Bronchial epithelial cell (primary cell): ENCODE data around the gene PGM1. TPM values are rescaled to one million over a fixed set of nuclear protein-coding genes. Genes with fewer than 3 reads are reported as not detected.

Experiments
- DNase-seq: peaks from one replicate; pipeline ENCODE4 v3.0.0-alpha.2; 2010; ENCODE audit warnings: low read depth
- FAIRE-seq: peaks from 2 replicates; lab custom pipeline; 2011; peaks lifted over from hg19 to GRCh38; lab: Jason Lieb, UNC
- H3K27me3 ChIP-seq: 2 replicates; pipeline ENCODE4 v1.5.1; 2011; ENCODE audit warnings: low read length; ENCODE audit not compliant: control insufficient read depth, insufficient read depth
- H3K36me3 ChIP-seq: 2 replicates; pipeline ENCODE4 v1.5.1; 2011; ENCODE audit warnings: low read length; ENCODE audit not compliant: control insufficient read depth, insufficient read depth
- H3K4me3 ChIP-seq: 2 replicates; pipeline ENCODE4 v1.5.1; 2011; ENCODE audit warnings: mild to moderate bottlenecking, low read depth, low read length, control low read depth
- total RNA-seq: library from RNA; depleted of rRNA; stranded (reverse); fragments of >200 nt; gene quantifications from 2 replicates; pipeline ENCODE4 v1.2.1, GENCODE V29; 2014
- TF ChIP-seq, protein P1 (sequence below): IDR thresholded peaks from 2 replicates; pipeline ENCODE4 v1.5.1; 2011; ENCODE audit warnings: mild to moderate bottlenecking, moderate library complexity, low read length, control low read depth, inconsistent platforms; ENCODE audit not compliant: insufficient read depth, severe bottlenecking

PGM1 gene
- total RNA-seq, 1 donor from 2014 or later = 69.2 TPM

DNA sequence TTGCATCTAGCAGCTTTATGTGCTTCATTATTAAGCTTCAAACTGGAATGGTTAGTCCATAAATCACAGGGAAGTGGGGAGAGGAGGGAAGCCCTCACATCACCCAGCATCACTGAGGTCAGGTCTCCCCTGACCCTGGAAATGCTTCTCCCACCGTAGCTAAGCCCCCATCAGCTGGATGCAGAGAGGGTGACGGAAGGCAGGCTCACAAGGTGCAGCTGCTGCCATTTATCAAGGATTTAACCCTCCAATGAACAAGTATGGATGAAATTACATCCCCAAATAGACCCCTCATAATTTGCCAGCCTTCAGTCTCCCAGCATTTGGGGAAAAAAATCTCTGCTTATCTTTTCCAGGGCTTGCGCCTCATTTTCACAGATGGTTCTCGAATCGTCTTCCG lies 60.8 kb downstream of the PGM1 start:
- H3K27me3 ChIP-seq = no peaks in the 10 kb centered on the region
- FAIRE-seq (no peak), DNase-seq (no peak)
- peaks cover 9% of the 10 kb centered on the region for H3K36me3 ChIP-seq
- TF ChIP-seq, protein P1, sequence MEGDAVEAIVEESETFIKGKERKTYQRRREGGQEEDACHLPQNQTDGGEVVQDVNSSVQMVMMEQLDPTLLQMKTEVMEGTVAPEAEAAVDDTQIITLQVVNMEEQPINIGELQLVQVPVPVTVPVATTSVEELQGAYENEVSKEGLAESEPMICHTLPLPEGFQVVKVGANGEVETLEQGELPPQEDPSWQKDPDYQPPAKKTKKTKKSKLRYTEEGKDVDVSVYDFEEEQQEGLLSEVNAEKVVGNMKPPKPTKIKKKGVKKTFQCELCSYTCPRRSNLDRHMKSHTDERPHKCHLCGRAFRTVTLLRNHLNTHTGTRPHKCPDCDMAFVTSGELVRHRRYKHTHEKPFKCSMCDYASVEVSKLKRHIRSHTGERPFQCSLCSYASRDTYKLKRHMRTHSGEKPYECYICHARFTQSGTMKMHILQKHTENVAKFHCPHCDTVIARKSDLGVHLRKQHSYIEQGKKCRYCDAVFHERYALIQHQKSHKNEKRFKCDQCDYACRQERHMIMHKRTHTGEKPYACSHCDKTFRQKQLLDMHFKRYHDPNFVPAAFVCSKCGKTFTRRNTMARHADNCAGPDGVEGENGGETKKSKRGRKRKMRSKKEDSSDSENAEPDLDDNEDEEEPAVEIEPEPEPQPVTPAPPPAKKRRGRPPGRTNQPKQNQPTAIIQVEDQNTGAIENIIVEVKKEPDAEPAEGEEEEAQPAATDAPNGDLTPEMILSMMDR = no peak
- no peak overlapping the region for H3K4me3 ChIP-seq

DNA sequence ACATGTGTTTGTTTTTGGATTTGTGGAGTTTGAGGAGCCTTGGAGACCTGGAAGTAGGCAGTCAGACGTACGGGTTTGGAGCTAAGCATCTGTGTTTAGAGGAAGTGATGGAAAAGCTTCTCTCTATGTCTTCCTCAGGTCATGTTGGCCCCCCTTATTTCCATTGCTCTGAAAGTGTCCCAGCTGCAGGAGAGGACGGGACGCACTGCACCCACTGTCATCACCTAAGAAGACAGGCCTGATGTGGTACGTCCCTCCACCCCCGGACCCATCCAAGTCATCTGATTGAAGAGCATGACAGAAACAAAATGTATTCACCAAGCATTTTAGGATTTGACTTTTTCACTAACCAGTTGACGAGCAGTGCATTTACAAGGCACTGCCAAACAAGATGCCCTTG lies 66.2 kb downstream of the PGM1 start:
- TF ChIP-seq, protein P1 = no peak
- H3K4me3 ChIP-seq = no peak overlapping the region
- FAIRE-seq (peak; percentile 76), DNase-seq (no peak)
- H3K36me3 ChIP-seq = peaks cover 4% of the 10 kb centered on the region
- H3K27me3 ChIP-seq = no peaks in the 10 kb centered on the region

DNA sequence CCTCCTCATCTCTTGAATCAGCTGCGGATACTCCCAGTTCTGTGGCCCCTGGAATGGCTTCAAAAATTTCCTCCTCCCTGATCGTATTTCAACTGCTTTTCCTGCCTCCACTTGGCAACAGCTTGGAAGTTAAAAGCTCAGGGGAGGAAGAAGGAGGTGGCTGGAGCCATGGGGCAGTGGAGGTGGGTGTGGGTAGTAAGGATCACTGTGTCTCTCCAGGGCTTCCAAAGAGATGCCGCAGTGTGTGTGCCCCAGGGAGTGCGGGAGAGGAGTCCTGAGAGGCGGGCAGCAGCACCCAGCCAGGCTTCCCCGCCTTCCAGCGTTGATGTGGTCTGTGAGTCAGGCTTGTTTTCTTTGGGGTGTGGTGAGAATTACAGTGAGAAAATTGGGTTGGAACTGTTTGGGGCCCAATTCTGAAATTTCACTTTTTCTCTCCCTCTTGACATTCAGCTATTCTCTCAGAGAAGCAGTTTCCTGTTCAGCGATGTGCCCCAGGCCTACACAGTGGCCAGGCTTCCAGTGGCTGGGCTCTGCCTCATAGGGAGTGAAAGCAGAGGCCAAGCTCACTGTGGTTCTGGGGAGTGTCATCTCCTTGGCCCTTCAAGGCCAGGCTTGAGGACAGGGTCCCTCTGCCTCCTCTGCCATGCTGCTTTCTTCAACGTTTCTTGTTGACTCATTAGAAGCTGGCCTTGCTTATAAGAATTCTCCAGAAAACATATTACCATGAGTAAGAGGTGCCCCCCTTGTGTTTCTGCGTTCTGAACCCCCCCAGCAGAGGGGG lies 69.0 kb downstream of the PGM1 start:
- TF ChIP-seq, protein P1 = no peak
- Histone ChIP-seq H3K27me3 (no peaks in the 10 kb centered on the region), H3K36me3 (peaks cover 4% of the 10 kb centered on the region), H3K4me3 (no peak overlapping the region)
- peak; percentile 90 for DNase-seq
- FAIRE-seq = peak; percentile 64

DNA sequence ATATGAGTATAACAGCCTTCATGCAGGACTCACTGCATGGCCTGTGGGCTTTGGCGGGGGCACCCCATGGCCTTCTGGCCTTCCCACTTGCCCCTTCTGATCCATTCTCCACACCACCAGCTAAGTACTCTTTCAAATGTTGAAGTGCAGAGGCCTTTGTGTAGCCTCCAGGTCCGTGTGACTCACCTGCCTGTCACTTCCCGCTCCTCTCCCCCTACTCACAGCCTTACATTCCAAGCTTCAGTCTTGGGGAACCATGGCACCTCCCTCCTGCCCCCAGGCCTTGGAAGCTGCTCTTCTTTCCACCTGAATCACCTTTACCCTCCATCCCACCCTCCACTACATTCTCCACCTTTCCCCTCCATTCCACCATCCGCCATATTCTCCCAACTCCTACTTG lies 69.6 kb downstream of the PGM1 start:
- peak; percentile 96 for DNase-seq
- H3K4me3 ChIP-seq = no peak overlapping the region

DNA sequence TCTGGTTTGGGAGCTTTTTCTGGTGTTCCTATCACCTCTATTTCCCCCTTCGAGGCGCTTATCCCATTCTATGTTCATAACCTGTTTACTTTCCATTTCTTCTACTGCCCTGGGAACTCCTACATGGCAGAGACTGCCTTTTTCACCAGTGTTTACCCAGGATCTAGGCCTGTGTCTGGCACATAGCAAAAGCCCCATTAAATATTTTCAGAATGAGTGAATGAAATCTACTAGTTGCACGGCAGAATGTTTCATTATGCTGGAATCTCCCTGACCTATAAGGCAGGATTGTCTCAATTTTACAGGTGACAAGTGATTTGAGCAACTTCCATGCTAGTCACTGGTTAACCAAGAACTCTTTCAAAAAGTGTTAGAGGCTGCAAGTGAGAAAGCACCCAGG lies 70.1 kb downstream of the PGM1 start:
- TF ChIP-seq, protein P1 = no peak
- FAIRE-seq (no peak), DNase-seq (peak; percentile 94)
- Histone ChIP-seq H3K27me3 (no peaks in the 10 kb centered on the region), H3K36me3 (peaks cover 4% of the 10 kb centered on the region), H3K4me3 (no peak overlapping the region)

More for the DNA sequence above, 69.6 kb downstream of the PGM1 start:
- peak; percentile 97 for FAIRE-seq
- no peaks in the 10 kb centered on the region for H3K27me3 ChIP-seq
- TF ChIP-seq, protein P1 = no peak
- peaks cover 4% of the 10 kb centered on the region for H3K36me3 ChIP-seq
